Tibial nerve (tissue), 4 donors: ENCODE measurements around the gene KAT8.

ENCODE experiments used
- CTCF ChIP-seq, 5 experiments: fragments of 200-600 bp in 3 of 5; fragments of 450-650 bp in 2 of 5; sonication (generic) in 3 of 5; IDR thresholded peaks; one replicate each; pipeline ENCODE4 v1.5.1; 2016 to 2019; ENCODE audit warnings: antibody characterized with exemption in 5 of 5, mild to moderate bottlenecking in 3 of 5, moderate library complexity in 2 of 5
- EP300 ChIP-seq, 2 donors: sonication (generic); formaldehyde crosslinking; IDR thresholded peaks; one replicate each; pipeline ENCODE4 v1.6.1; 2017; ENCODE audit warnings: antibody characterized with exemption in 2 of 2, mild to moderate bottlenecking in 1 of 2
- POLR2A ChIP-seq, 2 donors: fragments of 450-650 bp; IDR thresholded peaks; one replicate each; pipeline ENCODE4 v1.6.1; 2017; ENCODE audit warnings: antibody characterized with exemption in 2 of 2, mild to moderate bottlenecking in 2 of 2, moderate library complexity in 2 of 2

- TF ChIP-seq CTCF (IDR thresholded peaks at IDR 0.05), result no peak
- TF ChIP-seq POLR2A (IDR thresholded peaks at IDR 0.05), result no peak
- no peak for TF ChIP-seq EP300 (IDR thresholded peaks at IDR 0.05)
Observed at GRCh38 chr16:31131416-31131815, 14.0 kb downstream of the KAT8 start.
